Smooth muscle cell (in vitro differentiated cells): ENCODE data around the gene NPSR1. TPM values are rescaled to one million over a fixed set of nuclear protein-coding genes. Genes with fewer than 3 reads are reported as not detected.

Experiments
- DNase-seq: peaks from one replicate; lab custom pipeline; 2025; ENCODE audit not compliant: unreplicated experiment; lab: John Stamatoyannopoulos, UW
- H2AFZ ChIP-seq: fragments of 200-600 bp; sonication (generic); 2 replicates; pipeline ENCODE4 v1.6.0; 2016; ENCODE audit warnings: antibody characterized with exemption, low read depth, mild to moderate bottlenecking
- H3F3A ChIP-seq: fragments of 200-600 bp; sonication (generic); 2 replicates; pipeline ENCODE4 v1.6.0; 2017; ENCODE audit warnings: antibody characterized with exemption, low read depth
- H3K27ac ChIP-seq: fragments of 200-600 bp; sonication (generic); 2 replicates; pipeline ENCODE4 v1.5.1; 2016; ENCODE audit warnings: low read depth, mild to moderate bottlenecking
- H3K27me3 ChIP-seq: fragments of 200-600 bp; sonication (generic); 2 replicates; pipeline ENCODE4 v1.6.1; 2016; ENCODE audit warnings: low read depth, mild to moderate bottlenecking
- H3K36me3 ChIP-seq: fragments of 200-600 bp; sonication (generic); 2 replicates; pipeline ENCODE4 v1.5.1; 2016; ENCODE audit warnings: low read depth
- H3K4me1 ChIP-seq: fragments of 200-600 bp; sonication (generic); 2 replicates; pipeline ENCODE4 v1.5.1; 2016; ENCODE audit warnings: low read depth
- H3K4me2 ChIP-seq: fragments of 200-600 bp; sonication (generic); 2 replicates; pipeline ENCODE4 v1.6.0; 2016; ENCODE audit warnings: mild to moderate bottlenecking
- H3K4me3 ChIP-seq: fragments of 200-600 bp; sonication (generic); 2 replicates; pipeline ENCODE4 v1.5.1; 2016; ENCODE audit warnings: mild to moderate bottlenecking
- H3K79me2 ChIP-seq: fragments of 200-600 bp; sonication (generic); 2 replicates; pipeline ENCODE4 v1.6.0; 2016; ENCODE audit warnings: low read depth, mild to moderate bottlenecking
- H3K9ac ChIP-seq: fragments of 200-600 bp; sonication (generic); 2 replicates; pipeline ENCODE4 v1.6.0; 2016; ENCODE audit warnings: low read depth
- H3K9me3 ChIP-seq: fragments of 200-600 bp; sonication (generic); replicated peaks from 2 replicates; pipeline ENCODE4 v1.5.1; 2016; ENCODE audit warnings: low read depth
- H4K20me1 ChIP-seq: fragments of 200-600 bp; sonication (generic); 2 replicates; pipeline ENCODE4 v1.6.0; 2016; ENCODE audit warnings: low read depth
- CTCF ChIP-seq: fragments of 200-600 bp; sonication (generic); IDR thresholded peaks from 2 replicates; pipeline ENCODE4 v1.5.1; 2017; ENCODE audit warnings: borderline replicate concordance, mild to moderate bottlenecking, antibody characterized with exemption; ENCODE audit not compliant: insufficient read depth, poor library complexity, severe bottlenecking
- WGBS: methylation state at CpG from one replicate; pipeline ENCODE4 v1.1.7; 2016; ENCODE audit warnings: low lambda C conversion rate; 5-methylcytosine and 5-hydroxymethylcytosine counted together
- polyA plus RNA-seq: library from polyadenylated mRNA; unstranded; fragments of >200 nt; fragmentation: Nextera tagmentation; extraction: Ambion mirVana; gene quantifications from 2 replicates; pipeline ENCODE4 v1.2.1, GENCODE V29; 2016
- total RNA-seq: library from RNA; depleted of rRNA; stranded (reverse); fragments of >200 nt; gene quantifications from 2 replicates; pipeline ENCODE4 v1.2.3, GENCODE V29; 2014

NPSR1 gene
- total and polyA plus RNA-seq, 2 experiments from 2014 or later = not detected

GRCh38 chr7:34748728-34749089, 90.7 kb downstream of the NPSR1 start:
- Histone ChIP-seq H3K4me1 (no peaks in the 10 kb centered on the region), H3K4me3 (no peak overlapping the region), H3K27me3 (no peaks in the 10 kb centered on the region), H3F3A (no peaks in the 10 kb centered on the region), H3K36me3 (no peaks in the 10 kb centered on the region), H3K9ac (no peak overlapping the region), H2AFZ (no peak overlapping the region), H3K27ac (no peak overlapping the region), H3K79me2 (no peaks in the 10 kb centered on the region), H3K4me2 (no peak overlapping the region), H3K9me3 (no peaks in the 10 kb centered on the region), H4K20me1 (no peaks in the 10 kb centered on the region)
- no peak for DNase-seq
- TF ChIP-seq CTCF = no peak
- 96% methylated on average over 2 of the region's 2 CpGs for WGBS

GRCh38 chr7:34749446-34749845, 91.4 kb downstream of the NPSR1 start:
- no peak for TF ChIP-seq CTCF
- H3K27me3 ChIP-seq = no peaks in the 10 kb centered on the region
- WGBS = 86% methylated on average over 2 of the region's 2 CpGs
- no peak overlapping the region for H3K4me2 ChIP-seq
- H3K36me3 ChIP-seq = no peaks in the 10 kb centered on the region
- H2AFZ ChIP-seq = no peak overlapping the region
- H3K9ac ChIP-seq = no peak overlapping the region
- no peaks in the 10 kb centered on the region for H3K79me2 ChIP-seq
- H4K20me1 ChIP-seq = no peaks in the 10 kb centered on the region
- no peaks in the 10 kb centered on the region for H3K4me1 ChIP-seq
- H3F3A ChIP-seq = no peaks in the 10 kb centered on the region
- no peaks in the 10 kb centered on the region for H3K9me3 ChIP-seq
- no peak overlapping the region for H3K27ac ChIP-seq
- DNase-seq = no peak
- H3K4me3 ChIP-seq = no peak overlapping the region

- no peaks in the 10 kb centered on the region for H3K79me2 ChIP-seq
- H3K27me3 ChIP-seq = no peaks in the 10 kb centered on the region
- no peaks in the 10 kb centered on the region for H3F3A ChIP-seq
- DNase-seq = no peak
- no peak overlapping the region for H3K27ac ChIP-seq
- no peak overlapping the region for H3K4me3 ChIP-seq
- no peaks in the 10 kb centered on the region for H3K36me3 ChIP-seq
- no peaks in the 10 kb centered on the region for H3K4me1 ChIP-seq
- WGBS = 90% methylated on average over 8 of the region's 8 CpGs
- H4K20me1 ChIP-seq = no peaks in the 10 kb centered on the region
- H3K9me3 ChIP-seq = no peaks in the 10 kb centered on the region
- H3K4me2 ChIP-seq = no peak overlapping the region
- no peak for TF ChIP-seq CTCF
- H2AFZ ChIP-seq = no peak overlapping the region
- no peak overlapping the region for H3K9ac ChIP-seq
Observed at GRCh38 chr7:34750209-34750608, 92.2 kb downstream of the NPSR1 start.

- no peak for DNase-seq
- Histone ChIP-seq H3K27ac (no peak overlapping the region), H3K4me3 (no peak overlapping the region), H3K9me3 (no peaks in the 10 kb centered on the region), H3K79me2 (no peaks in the 10 kb centered on the region), H2AFZ (no peak overlapping the region), H4K20me1 (no peaks in the 10 kb centered on the region), H3K4me2 (no peak overlapping the region), H3K4me1 (no peaks in the 10 kb centered on the region), H3K36me3 (no peaks in the 10 kb centered on the region), H3K27me3 (no peaks in the 10 kb centered on the region), H3F3A (no peaks in the 10 kb centered on the region), H3K9ac (no peak overlapping the region)
- 89% methylated on average over 2 of the region's 2 CpGs for WGBS
- no peak for TF ChIP-seq CTCF
Observed at GRCh38 chr7:34750636-34751035, 92.6 kb downstream of the NPSR1 start.
